Sciatic nerve (tissue), 2 donors: Measurements from ENCODE around the gene SEMA5A. TPM values are rescaled to one million over a fixed set of nuclear protein-coding genes. Genes with fewer than 3 reads are reported as not detected.

Source experiments
- ATAC-seq: fragments of 200-7000 bp; cut with Tn5 transposase; one replicate; pipeline ENCODE4 v1.9.1; 2020; ENCODE audit warnings: mild to moderate bottlenecking, moderate library complexity
- DNase-seq: peaks from one replicate; pipeline ENCODE4 v3.0.0-alpha.2; 2020; ENCODE audit warnings: low spot score
- intact Hi-C: fragments of 100-400 bp; cut with DNase I; formaldehyde crosslinking; loops from one replicate; pipeline ENCODE4 v1.14.2; 2022
- total RNA-seq: library from RNA; stranded (reverse); fragmentation: NEBNext Ultra II Directional; extraction: Animal tissue kit (Norgen Biotek cat#: 25700); gene quantifications from one replicate; pipeline ENCODE4 v1.2.1, GENCODE V29; 2021
- donor health status: DM: no; HTN: no; CAD: no.
- donor health status: DM: no; HTN: no; CAD: no.

The SEMA5A gene
- total RNA-seq, 1 donor from 2014 or later, result 109 TPM

DNA sequence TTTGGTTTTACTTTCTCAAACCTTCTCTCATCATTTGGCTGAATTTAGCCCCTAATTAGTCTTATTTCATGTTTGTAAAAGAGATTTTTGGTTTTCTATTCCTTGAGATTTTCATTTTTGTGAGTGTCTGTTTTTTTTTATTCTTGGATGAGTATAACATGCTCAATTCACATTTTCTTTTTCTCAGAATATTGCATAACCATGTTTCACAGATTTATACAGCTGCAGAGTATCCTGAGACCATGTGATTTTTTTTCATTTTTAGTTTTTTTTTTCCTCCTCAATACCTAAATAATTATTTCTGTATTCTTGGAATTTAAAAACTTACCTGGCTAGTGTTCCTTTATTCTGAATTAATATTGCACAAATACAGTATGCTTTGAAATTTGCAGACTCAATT is 361.9 kb downstream of the SEMA5A start:
- DNase-seq (no peak), ATAC-seq (peak; percentile 88)
- intact Hi-C loops, result no loop called here

DNA sequence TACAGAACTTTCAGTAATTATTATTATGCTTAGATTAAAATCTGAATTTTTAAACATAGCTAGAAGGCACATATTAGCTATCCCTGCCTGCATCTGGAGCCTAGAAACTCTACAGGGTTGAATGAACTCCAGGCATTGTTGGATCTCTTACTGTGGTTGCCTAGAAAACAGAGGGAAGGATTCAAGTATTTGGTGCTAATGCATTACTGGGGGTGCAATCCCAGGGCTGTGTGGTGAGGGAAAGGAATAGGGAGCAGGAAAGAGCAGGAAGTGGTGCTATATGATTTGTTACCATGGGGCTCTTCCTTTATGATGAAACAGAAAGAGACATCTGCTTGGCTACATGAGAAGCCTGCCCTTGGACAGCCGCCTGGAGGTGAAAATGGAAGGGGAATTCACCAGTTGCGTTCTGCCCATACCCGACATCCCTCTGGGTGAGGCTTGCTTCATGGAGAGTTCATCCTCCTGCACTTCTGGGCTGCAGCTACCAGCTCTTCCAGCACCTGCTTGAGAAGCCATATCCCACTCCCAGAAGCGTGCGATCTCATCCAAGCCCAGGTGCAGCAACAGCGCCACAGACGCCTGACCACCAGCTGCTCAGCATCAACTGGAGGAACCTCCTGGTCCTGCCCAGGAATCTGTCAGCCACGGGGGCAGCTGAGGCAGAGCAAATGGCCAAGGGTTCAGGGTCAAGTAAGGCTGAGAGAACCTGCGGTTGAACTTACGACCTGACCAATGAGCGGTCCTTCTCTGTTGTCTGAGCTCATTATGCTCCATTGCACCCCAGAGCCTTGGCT is 362.8 kb downstream of the SEMA5A start:
- ATAC-seq, result peak; percentile 89
- no peak for DNase-seq
- intact Hi-C loops, result no loop called here

DNA sequence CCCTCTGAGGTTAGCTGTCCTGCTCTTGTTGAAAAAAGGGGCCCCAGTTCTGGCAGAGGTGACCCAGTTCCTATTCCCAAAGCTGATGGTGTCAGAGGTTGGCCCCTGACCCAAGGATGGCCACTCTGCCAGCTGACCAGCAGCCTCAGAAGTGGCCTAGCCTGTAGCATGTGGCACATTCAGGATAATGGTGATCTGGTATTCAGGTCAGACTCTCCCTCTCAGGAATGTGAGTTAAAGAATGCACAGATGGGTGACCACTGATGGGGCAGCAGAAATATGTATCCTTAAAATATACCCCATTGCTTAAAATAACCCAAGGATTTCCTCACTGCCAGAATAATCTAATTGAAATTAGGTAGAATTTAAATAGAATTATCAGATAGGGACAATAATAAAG is 369.2 kb downstream of the SEMA5A start:
- DNase-seq, result no peak
- intact Hi-C loops, result no loop called here
- ATAC-seq, result no peak

DNA sequence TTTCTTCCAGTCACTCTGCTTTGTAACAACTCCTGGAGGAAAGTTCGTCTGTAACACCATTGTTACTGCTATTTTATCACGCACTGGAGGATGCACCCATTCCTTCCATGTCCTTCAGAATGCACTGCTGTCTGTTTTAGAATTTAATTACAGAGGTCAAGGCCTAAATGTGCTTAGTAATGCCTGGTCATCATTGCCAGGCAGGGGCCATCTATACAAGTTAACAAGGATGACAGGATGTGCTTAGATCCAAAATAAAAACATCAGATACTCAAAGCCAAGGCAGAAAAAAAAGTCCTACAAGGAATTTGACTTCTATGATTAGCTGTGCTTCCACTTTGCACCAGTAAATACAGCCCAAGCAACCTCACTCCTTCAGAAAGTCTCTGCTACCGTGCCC is 371.4 kb downstream of the SEMA5A start:
- peak; percentile 18 for ATAC-seq
- no peak for DNase-seq
- intact Hi-C loops, result no loop called here

DNA sequence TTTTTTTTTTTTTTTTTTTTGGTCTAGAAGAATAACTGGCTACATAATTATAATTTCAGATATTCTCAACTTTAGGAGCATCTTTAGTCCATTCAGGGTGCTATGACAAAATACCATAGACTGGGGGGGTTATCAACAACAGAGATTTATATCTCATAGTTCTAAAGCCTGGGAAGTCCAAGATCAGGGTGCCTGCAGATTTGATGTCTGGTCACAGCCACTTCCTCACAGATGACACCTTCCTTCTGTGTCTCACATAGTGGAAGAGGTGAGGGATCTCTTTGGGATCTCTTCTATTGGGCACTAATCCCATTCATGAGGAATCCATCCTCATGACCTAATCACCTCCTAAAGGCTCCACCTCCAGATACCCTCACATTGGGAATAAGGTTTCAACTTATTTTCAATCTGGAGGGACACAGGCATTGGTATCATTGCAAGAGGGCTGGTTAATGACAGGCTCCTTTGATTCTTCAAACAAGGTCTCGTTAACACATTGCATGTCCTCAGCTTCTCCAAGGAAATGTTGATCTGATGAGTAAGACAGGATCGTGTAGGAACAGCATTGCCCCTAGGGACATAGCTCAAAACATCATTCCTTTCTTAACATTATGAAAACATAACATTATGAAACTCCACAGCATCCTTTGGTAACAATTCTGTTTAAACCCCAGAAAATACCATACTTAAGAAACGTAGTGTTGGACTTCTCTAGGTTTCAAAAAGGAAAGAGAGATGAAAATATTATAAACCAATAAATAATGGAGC is 372.4 kb downstream of the SEMA5A start:
- intact Hi-C loops, result no loop called here
- ATAC-seq, result peak; percentile 40
- no peak for DNase-seq

DNA sequence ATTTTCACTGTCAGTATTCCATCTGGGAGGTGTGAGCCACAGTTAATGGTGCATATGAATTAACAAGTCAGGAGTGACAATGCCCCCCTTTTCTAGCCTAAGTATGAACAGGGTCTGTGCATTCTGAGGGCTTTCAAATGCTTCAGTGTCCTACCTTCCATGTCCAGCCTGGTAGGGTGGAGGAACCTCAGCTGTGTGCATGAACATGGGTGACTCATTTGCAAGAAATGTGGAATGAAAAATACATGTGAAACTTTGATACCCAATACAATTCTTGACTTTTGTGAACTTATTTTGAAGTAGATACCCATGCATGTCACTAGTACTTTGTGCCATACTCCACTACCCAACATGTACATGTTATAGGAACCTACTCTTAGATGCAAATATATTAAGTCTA is 375.8 kb downstream of the SEMA5A start:
- DNase-seq, result no peak
- ATAC-seq, result no peak
- intact Hi-C loops, result no loop called here

DNA sequence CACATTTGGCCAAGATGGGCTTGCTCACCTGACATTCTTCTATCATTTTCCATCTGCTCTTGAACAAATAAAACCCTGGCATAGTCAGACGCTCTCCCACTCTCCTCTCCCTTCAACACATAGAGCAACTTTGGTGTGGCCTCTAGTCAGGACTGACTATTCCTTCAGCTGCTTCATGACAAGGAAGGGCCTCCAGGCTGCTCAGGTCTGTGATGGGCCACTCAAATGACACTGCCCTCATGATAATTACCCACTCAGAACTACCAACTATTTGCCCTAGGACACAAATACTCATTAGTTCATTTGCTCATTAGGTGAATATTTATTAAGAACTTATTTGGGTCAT is 376.3 kb downstream of the SEMA5A start:
- DNase-seq (no peak), ATAC-seq (no peak)
- intact Hi-C loops, result no loop called here

DNA sequence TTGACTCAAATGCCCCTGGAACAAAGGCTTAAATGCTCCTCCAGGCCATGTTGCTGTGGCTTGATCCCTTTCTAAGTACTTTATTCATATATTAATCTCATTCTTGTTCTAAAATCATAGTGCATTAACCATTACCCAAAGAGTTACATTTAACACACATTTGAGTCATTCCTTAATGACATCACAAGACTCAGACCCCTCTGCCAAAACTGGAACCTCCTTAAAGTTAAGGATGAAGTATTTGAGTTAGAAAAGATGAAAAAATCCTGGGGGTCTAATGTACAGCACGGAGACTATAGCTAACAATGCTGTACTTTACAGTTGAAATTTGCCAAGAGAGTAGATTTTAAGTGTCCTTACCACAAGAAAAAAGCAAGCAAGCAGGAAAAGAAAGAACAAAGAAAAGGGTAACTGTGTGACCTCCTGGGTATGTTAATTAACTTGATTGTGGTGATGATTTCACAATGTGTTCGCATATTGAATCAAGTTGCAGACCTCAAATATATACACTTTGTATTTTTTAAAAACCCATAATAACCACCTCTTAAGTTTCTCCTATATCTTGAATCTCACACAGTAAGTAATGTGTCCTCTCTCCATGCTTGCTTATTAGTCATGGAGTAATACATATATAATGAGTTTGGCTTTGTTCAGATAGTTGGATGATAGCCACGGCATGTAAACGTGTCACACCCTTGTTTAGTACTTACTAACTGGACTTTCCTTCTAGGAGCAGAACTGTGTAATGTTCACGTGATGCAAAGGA is 376.9 kb downstream of the SEMA5A start:
- DNase-seq, result no peak
- intact Hi-C loops, result no loop called here
- ATAC-seq, result no peak

DNA sequence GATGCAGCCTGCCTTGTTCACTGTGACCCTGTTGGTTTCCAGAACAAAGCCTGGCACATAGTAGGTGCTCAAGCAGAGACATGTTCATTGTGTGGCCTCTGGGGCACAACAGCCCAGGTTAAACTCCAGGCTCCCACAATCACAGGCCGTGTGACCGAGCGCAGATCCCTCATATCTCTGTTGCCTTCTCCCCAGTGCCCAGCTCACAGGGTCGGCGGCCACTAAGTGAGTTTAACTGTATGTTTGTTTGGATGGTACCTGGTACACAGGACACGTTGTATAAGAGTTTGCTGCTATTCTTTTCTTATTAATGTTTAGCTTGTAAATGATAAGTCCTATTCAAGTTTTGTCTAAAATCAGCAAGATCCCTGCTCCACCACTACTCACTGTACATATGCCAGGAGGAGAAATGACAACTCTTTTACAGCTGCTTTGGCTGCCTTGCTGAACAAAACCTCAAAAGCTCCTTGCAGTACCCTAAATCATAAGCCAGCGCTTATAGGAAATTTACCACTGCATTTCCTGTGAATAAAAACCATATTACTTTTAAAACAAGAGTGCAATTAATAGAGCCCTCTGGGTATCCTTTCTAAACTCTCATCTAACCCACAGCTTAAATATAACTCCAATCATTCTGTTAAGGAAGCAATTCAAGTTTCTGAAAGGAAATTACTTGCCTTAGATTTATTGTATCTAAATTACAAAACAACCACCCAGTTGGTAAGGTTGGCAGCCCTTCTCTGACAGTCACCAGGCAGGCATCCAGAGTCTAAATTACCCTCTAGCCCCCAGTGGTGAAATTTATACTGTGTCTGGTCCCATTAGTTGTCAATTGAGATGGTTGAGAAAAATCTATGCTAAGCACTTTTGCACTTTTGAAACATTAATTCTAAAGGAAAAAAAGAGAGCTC is 379.4 kb downstream of the SEMA5A start:
- ATAC-seq (no peak), DNase-seq (no peak)
- intact Hi-C loops, result no loop called here

DNA sequence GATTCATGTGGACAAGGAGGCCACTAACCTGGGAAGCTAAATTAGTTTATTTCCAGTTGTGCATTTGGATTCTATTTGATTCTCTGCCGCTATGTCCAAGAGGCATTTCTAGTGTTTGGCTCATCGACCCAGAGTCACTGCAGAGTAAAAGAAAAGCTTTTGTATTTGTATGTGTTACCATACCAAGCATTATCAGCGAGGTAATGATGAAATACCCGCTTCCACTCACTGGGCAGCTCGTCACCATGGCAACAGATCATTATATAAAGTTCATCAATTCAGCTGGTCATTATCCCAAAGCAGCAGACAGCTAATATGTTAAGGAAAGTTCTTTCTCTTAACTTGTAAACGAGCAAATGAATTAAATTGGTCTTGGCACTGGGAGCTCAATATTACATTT is 380.3 kb downstream of the SEMA5A start:
- intact Hi-C loops, result no loop called here
- ATAC-seq (no peak), DNase-seq (no peak)

DNA sequence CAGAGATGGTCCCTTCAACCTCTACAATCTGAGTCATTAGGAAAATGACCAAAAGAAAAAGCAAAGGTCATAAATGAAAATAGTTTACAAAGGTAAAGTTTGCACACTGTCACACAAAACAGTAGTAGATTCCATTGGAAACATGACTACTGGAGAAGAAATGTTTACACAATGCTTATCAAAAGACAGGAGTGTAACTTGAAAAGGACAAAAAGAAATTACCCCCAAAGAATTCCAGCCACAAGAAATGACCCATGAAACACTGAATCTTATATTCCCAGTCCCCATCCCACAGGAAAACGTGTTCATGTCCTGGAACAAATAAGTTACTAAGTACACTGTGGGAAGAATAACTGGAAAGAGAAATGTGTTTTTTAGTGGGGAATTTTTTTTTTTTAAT is 385.1 kb downstream of the SEMA5A start:
- no peak for DNase-seq
- intact Hi-C loops, result no loop called here
- ATAC-seq, result no peak

DNA sequence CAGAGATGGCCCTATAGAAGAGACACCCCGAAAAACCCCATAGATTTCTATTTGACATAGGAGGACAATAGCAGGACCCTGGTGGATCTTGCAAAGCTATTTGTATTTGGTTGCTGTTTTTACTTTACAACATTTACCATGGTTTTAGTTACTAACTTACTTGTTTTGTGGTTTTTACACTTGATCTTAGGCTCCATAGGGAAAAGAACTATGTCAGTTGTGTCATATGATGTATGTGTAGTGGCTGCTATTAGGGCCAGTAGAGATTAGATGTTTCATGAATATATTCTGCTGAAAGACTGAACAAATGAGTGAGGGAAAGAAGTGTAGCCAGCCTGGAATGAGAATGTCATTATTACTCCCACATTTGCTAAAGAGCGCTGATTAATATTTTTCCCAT is 388.1 kb downstream of the SEMA5A start:
- DNase-seq, result no peak
- intact Hi-C loops, result no loop called here
- no peak for ATAC-seq

DNA sequence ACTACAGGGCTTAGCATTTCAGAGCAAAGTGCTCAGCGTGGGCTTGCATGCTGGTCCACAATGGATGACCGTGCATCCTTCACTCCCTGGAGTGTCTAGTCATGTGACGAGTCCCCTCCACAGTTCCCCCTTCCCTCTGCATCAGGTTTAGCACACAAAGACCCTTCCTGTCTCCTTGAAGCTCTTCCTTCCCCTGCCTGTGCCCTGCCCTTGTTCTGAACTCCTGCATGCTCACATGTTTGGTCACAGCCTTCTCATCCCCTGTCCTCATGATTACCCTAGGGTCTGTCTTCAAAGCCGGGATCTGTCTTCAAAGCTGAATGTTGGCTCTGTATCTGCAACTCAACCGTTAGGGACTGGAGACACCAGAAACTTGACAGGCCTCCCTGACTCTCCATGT is 388.9 kb downstream of the SEMA5A start:
- no peak for ATAC-seq
- no peak for DNase-seq
- intact Hi-C loops, result no loop called here

DNA sequence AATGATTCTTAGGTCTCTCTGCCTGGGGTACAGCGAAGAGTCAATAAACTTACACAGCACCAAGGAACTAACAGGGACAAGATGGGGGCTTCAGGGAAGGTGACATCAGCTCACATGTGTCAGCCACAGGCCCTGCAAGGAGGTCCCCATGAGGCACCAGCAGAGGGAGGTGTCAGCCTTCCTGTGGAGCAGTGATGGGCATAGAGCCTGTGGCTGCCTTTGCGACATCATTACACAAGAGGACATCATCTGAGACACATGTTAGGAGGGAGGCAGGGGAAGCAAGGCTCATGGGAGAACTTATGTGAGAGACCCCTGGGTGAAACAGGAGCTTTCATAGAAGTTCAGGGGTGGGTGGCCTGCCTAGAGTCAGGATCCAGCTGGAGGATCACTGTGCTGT is 389.6 kb downstream of the SEMA5A start:
- ATAC-seq (peak; percentile 92), DNase-seq (peak; percentile 63)
- intact Hi-C loops, result no loop called here

DNA sequence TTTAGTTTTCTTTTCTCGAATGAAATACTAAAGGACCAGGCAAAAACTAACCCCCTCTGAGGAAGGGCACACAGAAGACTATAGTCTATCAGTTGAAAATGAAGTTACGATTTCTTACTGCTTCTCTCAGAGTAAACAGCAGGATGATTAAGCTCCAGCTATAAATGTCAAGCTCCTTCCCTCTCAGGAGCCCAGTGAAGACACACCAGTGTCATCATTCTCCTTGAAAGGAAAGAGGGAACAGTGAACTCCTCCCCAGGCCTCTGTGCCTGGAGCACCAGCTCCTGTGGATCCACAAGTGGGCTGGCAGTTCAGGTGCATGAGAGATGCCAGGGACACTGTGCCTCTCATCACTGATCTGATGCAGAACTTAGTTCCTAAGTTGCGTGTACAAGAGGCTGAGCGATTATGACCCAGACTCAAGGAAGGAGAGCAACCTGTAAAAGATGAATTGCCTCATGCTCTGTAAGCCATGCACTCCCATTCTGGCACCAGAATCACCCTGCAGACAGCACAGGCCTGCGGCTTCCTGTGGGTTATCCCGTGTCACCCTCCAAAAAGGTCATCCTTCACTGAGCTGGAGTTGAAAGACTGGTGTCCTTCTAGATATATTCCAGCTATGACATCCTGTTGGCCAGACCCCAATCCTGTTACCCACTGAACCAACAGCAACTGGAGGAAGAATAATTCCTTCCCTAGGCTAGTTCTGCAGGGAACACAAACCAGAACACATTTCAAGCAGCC is 394.0 kb downstream of the SEMA5A start:
- DNase-seq, result no peak
- no peak for ATAC-seq
- intact Hi-C loops, result no loop called here

DNA sequence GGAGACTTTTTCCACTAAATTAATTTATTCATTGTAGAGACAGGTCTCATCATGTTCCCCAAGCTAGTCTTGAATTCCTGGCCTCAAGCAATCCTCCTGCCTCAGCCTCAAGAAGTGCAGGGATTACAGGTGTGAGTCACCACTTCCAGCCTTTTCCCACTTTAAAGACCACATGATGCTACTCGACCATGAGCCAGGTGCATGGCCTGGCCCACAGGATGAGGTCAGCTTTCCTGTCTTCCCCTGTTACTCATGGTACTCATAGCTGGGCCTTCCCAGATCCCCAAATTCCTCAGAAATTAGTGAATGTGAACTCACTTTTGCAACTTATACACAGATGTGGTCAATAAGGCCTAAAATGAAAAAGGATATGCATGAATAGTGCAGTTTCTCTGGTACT is 395.9 kb downstream of the SEMA5A start:
- no peak for DNase-seq
- intact Hi-C loops, result no loop called here
- no peak for ATAC-seq

DNA sequence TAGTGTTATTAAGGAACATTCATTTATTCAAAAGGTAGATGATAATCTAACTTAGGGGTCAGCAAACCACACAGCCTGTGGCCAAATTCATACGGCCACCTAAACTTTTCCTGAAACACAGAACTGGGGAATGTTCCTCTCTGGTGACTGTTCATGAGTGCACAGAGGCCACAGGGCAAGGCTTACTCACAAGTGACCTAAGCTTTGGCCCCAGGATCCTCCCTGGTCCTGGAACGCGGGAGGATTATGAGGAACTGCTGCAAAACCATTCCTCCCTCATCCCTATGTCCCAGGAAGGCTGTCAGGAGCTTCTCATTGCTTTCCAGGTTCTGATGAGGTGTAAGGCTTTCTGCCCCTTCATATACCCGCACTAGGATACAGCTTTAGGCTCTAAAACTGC is 397.6 kb downstream of the SEMA5A start:
- DNase-seq (no peak), ATAC-seq (no peak)
- intact Hi-C loops, result no loop called here

DNA sequence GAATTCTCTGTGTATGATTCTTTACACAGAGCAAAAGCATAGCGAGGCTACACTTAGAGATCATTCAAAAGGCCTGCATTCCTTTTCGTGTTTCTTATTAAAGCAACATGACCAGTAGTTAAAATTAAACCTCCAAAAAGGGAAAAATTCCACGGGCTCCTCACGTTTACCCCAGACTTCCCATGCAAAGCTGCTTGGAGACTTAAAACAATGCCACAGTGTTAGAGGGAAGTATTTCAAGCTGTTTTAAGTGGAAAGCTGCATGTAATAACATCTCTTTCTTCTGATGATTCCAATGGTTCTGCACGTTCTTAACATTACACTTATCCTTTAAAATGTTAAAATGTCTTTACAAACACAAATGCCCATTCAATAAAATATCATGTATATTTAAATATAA is 405.2 kb downstream of the SEMA5A start:
- DNase-seq, result no peak
- intact Hi-C loops, result no loop called here
- ATAC-seq, result peak; percentile 83
